OCI-M1 (cell line): Measurements from ENCODE around the gene PLLP.
A peak's percentile ranks its signal among the peaks of the same experiment; 100 is the strongest.
"Not testable (repeated sequence)": the region's sequence is repeated elsewhere in the genome, so short reads cannot be mapped to it uniquely, and the experiment has no call there.

ENCODE experiments used
- DNase-seq: peaks from one replicate; lab custom pipeline; 2025; lab: John Stamatoyannopoulos, UW

Gene PLLP

DNA sequence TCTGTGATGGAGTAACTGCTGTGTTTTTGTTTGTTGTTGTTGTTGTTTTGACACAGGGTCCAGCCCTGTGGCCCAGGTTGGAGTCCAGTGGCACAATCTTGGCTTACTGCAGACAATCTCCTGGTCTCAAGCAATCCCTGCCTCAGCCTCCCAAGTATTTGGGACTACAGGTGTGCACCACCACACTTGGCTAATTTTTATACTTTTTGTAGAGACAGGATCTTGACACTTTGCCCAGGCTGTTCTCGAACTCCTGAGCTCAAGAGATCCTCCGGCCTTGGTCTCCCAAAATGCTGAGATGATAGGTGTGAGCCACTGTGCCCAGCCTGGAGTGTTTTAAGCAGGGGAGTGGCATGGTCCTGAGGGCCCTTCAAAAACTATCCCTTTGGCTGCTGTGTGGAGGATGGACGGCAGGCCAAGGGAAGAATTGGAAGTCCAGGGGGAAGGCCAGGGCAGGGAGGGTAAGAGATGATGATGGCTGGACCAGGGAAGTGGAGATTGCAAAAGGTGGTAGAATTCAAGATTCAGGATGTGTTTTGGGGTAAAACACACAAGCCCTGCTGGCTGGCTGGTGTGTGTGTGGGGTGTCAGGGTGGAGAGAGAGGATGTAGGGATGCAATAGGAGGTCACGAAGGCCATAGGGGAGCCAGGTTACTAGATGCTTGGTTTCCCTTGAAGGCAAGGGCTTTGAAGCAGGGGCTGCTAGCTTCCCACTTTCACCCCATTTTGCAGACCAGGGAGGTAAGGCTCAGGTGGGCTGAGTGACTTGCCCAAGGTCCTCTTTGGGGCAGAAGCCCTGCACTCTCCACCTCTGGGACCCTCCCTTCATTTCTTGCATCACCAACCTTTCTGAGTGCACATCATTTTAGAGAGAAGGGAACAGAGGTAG is 18.8 kb upstream of the PLLP start:
- no peak for DNase-seq

- DNase-seq = no peak
These were observed 16.8 kb upstream of the PLLP start for GRCh38 chr16:57301126-57301817.

DNA sequence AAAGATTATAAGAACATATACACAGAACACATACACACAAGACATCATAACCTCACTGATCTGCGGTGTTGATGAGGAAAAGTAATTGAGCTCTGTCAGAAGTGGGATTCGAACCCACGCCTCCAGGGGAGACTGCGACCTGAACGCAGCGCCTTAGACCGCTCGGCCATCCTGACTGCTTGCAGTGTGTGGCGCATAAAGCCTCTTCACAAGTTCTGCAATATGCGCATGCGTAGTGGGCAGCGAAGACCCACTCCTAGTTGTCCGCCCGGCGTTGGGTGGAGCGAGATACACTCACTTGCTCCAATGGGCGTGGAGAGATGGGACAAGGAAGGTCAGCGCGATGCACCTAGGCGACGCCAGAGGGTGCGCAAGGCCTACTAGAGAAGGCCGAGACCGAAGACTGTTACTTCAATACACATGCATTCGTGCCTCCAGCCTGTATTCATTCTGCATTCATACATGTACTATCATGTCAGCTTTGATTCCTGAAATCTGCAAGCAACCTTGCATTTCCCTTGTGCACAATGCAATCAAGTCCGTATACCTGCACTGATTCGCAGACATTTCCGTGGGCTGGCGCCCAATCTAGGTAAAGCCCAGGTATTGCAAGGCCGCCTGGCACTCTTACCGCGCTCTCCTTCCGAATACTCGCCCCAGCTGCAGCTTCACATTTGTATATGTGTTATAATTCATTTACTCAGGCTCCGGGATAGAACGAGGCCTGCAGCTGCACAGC is 16.1 kb upstream of the PLLP start:
- peak; percentile 98 for DNase-seq

DNA sequence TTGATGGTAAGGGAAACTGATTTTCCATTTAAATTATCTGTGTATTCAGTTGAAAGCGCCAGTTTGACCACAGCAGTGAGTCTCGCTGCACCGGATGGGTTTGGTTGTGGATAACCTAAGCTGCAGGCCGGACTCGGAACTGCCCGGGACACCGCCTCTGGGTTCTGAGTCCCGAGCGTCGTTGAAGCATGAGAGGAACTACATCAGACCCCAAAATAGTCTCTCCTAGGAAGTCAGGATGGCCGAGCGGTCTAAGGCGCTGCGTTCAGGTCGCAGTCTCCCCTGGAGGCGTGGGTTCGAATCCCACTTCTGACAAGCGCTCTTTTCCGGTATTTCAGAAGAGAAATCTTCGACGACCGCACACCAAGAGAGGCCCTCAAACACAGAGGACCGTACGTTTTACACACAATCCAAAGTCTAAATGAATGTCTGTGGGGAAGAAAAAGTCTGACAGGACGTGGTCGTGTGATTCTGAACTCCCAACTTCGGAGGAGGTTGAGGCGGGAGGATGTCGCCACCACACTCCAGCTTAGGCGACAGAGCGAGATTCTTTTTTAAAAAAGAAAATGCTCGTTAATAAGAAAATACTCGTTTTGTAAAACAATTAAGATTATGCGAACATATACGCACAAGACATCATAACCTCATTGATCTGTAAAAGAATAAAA is 15.4 kb upstream of the PLLP start:
- DNase-seq = peak; percentile 96

GRCh38 chr16:57299009-57299718 is 14.7 kb upstream of the PLLP start:
- peak; percentile 89 for DNase-seq

GRCh38 chr16:57297856-57298255 is 13.4 kb upstream of the PLLP start:
- DNase-seq = peak; percentile 56

DNA sequence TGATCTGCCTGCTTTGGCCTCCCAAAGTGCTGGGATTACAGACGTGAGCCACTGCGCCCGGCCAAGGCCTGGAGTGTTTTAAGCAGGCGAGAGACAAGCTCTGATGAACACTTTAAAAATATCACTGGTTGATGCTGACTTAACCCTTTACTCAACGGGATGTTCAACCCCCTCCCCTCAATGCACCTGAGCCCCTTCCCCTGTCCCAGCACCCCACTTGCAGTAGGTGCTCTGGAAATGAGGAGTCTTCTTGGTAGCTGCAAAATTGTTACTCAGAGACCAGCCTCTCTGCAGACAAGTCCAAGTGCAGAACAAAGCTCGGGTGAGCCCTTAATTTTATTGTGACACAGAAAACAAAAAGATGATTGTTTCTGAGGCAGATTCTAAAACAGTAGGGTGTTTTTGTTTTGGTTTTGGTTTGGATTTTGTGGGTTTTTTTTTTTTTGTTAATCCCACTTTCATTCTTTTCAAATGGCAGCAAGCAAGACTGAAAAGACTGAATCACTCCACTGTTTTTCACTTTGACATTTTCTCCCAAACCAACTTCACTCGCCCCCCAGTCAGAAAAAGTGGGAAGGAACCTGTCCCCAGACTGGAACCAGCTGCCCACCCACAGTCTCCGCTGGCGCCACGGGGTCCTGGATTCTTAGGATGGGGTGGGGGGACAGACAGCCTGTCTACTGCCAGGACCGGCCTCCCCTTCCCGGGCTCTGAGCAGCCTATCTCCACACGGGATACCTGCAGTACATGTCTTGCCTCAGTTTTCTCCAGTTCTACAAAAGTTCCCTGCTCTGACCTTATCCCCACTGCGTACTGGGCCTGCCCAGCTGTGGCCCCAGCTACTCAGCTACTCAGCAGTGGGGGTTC is 5.2 kb upstream of the PLLP start:
- DNase-seq = no peak

DNA sequence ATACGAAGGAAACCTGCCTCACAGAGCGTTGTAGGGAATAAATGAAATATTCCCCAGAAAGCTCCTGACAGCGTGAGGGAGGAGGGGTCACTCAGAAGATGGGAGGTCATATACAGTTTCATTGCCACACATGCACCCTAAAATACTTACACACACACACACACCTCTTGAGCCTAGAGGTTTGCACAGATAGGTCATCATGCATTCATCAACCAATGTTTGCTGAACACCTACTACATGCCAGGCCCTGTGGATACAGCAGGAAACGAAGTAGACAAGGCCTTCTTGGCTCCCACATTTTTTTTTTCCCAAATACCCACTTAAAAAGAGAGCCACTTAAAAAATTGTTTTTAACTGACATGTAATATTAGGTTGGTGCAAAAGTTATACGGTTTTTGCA is 907 bp upstream of the PLLP start:
- no peak for DNase-seq

- DNase-seq = no peak
These were observed 486 bp upstream of the PLLP start for GRCh38 chr16:57284952-57285363.

DNA sequence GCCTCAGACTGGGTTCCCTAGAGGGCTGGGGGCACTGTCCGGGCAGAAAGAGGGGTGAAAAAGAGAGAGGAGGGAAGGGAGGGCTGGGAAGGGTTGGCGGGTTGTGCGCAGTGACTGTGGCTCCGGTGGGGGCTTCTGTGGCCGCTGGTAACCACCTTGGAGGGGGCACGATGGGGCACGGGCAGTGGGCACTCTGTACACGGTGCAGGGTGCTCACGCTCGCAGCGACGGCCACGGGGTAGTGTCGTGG is 588 bp downstream of the PLLP start:
- no peak for DNase-seq

DNA sequence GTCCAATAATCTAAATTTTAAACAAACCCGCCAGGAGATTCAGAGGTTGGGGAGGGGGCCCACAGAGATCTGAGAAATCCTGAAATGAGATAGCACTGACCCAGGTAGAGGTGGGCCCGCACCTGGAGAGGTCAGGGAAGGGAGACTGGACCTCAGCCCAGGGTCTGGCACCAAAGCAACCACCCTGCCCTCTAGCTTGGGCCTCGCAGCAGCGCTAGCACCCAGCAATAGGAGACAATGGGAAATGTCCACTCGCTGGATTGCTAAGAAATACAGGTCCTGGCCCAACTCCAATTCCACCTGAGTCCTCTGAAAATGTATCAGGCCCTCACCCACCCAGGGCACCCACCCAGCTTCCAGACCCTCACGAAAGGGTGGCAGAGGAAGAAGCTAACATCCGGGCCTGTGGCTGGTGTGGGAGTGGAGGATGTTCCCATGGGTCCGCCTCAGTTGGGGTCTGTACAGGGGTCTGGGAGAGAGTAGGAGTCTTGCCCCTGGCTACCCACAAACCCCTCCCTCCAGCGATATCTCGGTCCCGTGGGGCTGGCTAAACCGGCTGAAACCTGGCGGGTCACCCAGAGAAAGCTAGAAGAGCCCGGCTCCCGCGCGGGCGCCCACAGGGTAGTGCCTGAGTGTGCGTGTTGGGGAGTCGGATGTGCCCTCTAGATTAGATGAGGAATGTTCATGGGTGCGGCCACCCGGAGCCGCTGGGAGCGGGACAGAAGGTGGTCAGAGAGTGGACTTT is 1.1 kb downstream of the PLLP start:
- DNase-seq = no peak

GRCh38 chr16:57282510-57283213 is 1.8 kb downstream of the PLLP start:
- DNase-seq = no peak

- no peak for DNase-seq
These were observed 2.7 kb downstream of the PLLP start for GRCh38 chr16:57281791-57282190.

GRCh38 chr16:57279780-57280638 is 4.5 kb downstream of the PLLP start:
- no peak for DNase-seq

GRCh38 chr16:57278494-57278893 is 6.0 kb downstream of the PLLP start:
- no peak for DNase-seq

- DNase-seq = peak; percentile 59
These were observed 6.9 kb downstream of the PLLP start for GRCh38 chr16:57277586-57277985.

DNA sequence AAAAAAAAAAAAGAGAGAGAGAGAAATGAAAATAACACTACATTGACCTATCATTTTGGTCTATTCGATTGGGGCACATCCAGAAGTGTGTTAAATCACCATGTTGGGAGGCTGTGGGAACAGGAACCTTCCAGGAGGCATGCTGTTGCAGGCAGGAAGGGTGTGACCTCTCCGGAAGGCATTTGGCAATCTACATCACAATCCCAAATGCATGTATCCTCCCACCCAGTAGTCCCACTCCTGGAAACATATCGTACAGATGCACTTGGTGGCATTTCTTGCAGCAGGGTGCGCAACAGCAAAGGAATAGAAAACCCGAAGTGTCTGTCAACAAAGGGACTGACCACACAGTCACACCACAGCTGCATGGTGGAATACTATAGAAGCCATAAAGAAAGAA is 7.9 kb downstream of the PLLP start:
- DNase-seq = no peak

DNA sequence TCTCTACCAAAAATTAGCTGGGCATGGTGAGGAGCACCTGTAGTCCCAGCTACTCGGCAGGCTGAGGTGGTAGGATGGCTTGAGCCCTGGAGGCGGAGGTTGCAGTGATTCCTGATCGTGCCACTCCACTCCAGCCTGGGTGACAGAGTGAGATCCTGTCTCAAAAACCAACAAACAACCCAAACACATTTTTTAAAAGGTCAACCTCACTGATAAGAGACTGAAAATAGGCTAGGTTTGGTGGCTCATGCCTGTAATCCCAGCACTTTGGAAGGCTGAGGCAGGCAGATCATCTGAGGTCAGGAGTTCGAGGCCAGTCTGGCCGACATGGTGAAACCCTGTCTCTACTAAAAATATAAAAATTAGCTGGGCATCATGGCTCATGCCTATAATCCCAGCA is 8.5 kb downstream of the PLLP start:
- DNase-seq = not testable (repeated sequence)

DNA sequence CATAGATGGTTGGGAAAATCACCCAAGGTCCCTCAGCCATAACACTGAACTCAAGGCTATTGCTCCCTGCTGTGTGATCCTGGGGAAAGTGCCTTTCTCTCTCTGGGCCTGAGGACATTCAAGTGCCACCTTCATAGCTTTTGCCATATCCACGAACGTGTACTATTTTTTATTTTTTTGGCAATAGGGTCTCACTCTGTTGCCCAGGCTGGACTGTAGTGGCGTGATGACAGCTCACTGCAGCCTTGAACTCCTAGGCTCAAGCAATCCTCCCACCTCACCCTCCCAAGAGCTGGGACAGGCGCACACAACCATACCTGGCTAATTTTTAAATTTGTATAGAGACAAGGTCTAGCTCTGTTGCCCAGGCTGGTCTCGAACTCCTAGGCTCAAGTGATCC is 10.6 kb downstream of the PLLP start:
- no peak for DNase-seq
